ENCODE results near the gene COL13A1.

COL13A1 gene

GRCh38 chr10:69825604-69826003, 23.9 kb downstream of the COL13A1 start (continued):
- TF ChIP-seq, protein P1, sequence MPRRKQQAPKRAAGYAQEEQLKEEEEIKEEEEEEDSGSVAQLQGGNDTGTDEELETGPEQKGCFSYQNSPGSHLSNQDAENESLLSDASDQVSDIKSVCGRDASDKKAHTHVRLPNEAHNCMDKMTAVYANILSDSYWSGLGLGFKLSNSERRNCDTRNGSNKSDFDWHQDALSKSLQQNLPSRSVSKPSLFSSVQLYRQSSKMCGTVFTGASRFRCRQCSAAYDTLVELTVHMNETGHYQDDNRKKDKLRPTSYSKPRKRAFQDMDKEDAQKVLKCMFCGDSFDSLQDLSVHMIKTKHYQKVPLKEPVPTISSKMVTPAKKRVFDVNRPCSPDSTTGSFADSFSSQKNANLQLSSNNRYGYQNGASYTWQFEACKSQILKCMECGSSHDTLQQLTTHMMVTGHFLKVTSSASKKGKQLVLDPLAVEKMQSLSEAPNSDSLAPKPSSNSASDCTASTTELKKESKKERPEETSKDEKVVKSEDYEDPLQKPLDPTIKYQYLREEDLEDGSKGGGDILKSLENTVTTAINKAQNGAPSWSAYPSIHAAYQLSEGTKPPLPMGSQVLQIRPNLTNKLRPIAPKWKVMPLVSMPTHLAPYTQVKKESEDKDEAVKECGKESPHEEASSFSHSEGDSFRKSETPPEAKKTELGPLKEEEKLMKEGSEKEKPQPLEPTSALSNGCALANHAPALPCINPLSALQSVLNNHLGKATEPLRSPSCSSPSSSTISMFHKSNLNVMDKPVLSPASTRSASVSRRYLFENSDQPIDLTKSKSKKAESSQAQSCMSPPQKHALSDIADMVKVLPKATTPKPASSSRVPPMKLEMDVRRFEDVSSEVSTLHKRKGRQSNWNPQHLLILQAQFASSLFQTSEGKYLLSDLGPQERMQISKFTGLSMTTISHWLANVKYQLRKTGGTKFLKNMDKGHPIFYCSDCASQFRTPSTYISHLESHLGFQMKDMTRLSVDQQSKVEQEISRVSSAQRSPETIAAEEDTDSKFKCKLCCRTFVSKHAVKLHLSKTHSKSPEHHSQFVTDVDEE (CRISPR knock-in tag; IDR thresholded peaks at IDR 0.05), result no peak

- ATAC-seq, result no peak
- TF ChIP-seq, protein P2, sequence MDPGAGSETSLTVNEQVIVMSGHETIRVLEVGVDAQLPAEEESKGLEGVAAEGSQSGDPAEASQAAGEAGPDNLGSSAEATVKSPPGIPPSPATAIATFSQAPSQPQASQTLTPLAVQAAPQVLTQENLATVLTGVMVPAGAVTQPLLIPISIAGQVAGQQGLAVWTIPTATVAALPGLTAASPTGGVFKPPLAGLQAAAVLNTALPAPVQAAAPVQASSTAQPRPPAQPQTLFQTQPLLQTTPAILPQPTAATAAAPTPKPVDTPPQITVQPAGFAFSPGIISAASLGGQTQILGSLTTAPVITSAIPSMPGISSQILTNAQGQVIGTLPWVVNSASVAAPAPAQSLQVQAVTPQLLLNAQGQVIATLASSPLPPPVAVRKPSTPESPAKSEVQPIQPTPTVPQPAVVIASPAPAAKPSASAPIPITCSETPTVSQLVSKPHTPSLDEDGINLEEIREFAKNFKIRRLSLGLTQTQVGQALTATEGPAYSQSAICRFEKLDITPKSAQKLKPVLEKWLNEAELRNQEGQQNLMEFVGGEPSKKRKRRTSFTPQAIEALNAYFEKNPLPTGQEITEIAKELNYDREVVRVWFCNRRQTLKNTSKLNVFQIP (CRISPR knock-in tag; IDR thresholded peaks at IDR 0.05; ENCODE audit: borderline replicate concordance, low read depth), result no peak
- TF ChIP-seq CSDC2 (CRISPR knock-in tag; IDR thresholded peaks at IDR 0.05) (no peak), ZNF70 (CRISPR knock-in tag; IDR thresholded peaks at IDR 0.05) (no peak), ZFP3 (CRISPR knock-in tag; IDR thresholded peaks at IDR 0.05) (no peak), ESRRG (CRISPR knock-in tag; IDR thresholded peaks at IDR 0.05) (no peak), ISL1 (CRISPR knock-in tag; IDR thresholded peaks at IDR 0.05) (no peak), CSRNP3 (CRISPR knock-in tag; IDR thresholded peaks at IDR 0.05) (no peak), TCF4 (CRISPR knock-in tag; IDR thresholded peaks at IDR 0.05; ENCODE audit: borderline replicate concordance) (no peak), BACH2 (CRISPR knock-in tag; IDR thresholded peaks at IDR 0.05; ENCODE audit: borderline replicate concordance) (no peak), SNAI2 (CRISPR knock-in tag; IDR thresholded peaks at IDR 0.05) (no peak), GLIS3 (CRISPR knock-in tag; IDR thresholded peaks at IDR 0.05) (no peak), RARB (CRISPR knock-in tag; IDR thresholded peaks at IDR 0.05) (no peak), ZFP30 (CRISPR knock-in tag; IDR thresholded peaks at IDR 0.05) (no peak), CREB5 (CRISPR knock-in tag; IDR thresholded peaks at IDR 0.05; ENCODE audit: low read depth) (no peak), ZNF8 (CRISPR knock-in tag; IDR thresholded peaks at IDR 0.05) (no peak), OSR1 (CRISPR knock-in tag; IDR thresholded peaks at IDR 0.05) (no peak), PATZ1 (CRISPR knock-in tag; IDR thresholded peaks at IDR 0.05; ENCODE audit: borderline replicate concordance) (no peak)
- TF ChIP-seq, protein P1 (CRISPR knock-in tag; IDR thresholded peaks at IDR 0.05), result no peak
These were observed 24.4 kb downstream of the COL13A1 start for GRCh38 chr10:69826094-69826493.

Measured in SK-N-SH treated with all-trans-retinoic acid at 6 μM for 48 hours (cell line).